ENCODE data around the gene CSRP1. TPM values are rescaled to one million over a fixed set of nuclear protein-coding genes. Genes with fewer than 3 reads are reported as not detected.
A peak's percentile ranks its signal among the peaks of the same experiment; 100 is the strongest.

CSRP1 gene
- total RNA-seq, 2 donors from 2014 or later, result 41.6 to 57.8 TPM

DNA sequence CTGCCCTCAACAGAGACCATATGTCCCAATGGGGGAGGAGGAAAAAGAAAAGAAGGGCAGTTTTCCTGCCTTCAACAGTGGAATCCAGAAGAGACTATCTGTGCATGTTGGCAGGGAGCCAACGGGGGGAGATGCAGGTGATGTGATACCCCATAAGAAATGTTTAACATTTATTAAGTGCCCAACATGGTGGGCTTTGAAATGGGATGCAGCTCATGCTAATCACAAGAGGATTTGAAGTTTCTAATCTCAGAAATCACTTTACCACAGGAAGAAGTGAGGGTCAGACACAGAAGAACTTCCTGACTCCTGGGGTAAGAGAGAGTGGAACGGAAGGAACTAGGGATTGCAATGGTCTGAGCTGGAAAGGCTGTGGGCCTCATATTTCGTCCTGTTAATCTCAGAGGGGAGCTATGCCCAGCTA, 16.2 kb downstream of the CSRP1 start:
- ATAC-seq (no peak), DNase-seq (ENCODE audit: low spot score) (no peak)
- H3K27ac Mint-ChIP-seq, result no peak overlapping the region
- H3K4me3 Mint-ChIP-seq, result no peak overlapping the region
- H3K9me3 Mint-ChIP-seq, result no peaks in the 10 kb centered on the region
- H3K4me1 Mint-ChIP-seq (ENCODE audit: low read depth in 2 of 2), result peaks cover 8 to 9% of the 10 kb centered on the region in 2 donors
- H3K27me3 Mint-ChIP-seq, result no peaks in the 10 kb centered on the region
- no peaks in the 10 kb centered on the region for H3K36me3 Mint-ChIP-seq

DNA sequence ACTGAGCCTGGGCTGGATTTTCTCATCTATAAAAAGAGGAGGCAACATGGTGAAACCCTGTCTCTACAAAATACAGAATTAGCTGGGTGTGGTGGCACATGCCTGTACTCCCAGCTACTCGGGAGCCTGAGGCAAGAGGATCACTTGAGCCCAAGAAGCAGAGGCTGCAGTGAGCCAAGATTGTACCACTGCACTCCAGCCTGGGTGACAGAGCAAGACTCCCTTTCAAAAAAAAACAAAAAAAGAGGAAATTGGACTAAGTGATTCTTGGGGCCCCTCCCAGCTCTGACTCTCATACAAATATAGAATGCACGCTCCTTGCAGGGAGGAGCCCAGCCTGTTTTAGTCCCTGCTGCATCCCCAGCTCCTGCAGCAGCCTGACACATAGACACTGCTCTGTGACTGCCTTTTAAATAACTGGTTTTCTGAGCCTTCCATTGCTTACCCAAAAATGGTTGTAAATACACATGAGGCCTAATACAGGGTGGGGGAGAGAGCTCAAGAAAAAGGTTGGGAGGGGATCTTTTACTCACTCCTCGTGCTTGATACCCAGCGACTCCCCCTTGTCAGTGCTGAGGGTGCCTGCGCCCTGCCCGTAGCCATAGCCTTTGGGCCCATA, 17.2 kb downstream of the CSRP1 start:
- no peak for DNase-seq (ENCODE audit: low spot score)
- ATAC-seq, result no peak

DNA sequence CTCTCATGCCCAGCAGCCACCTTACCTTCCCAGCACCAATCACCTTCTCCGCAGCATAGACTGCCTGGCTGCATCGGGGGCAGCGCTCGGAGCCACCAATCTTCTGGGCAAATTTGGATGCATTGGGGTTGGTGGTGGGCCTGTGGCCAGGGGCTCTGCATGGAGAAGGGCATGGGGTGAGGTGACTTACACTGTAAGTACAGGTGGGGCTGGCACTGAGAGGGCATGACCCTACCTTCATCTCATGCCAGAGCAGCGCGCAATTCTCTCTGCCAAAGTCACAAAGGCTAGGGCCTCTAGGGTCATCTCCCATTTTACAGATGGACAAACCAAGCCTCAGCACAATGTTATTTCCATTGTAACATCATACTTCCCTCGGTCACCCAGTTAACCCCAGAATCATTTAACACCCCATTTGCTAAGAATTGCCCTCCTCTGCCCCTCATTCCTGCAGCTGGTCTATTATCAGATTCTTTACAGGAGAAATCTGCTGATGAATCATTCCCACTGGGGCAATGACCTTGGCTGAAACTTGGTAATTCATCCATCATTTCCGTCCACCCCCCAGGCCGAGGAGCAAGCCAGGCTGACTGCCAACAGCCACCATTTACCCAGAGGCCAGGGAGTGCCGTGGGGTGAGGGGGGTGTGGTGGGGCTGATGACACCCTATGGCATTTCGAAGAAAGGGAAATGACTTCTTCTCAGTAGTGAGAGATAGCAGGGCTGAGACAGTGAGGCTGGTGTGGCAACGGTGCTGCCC, 17.9 kb downstream of the CSRP1 start:
- H3K27me3 Mint-ChIP-seq, result no peaks in the 10 kb centered on the region
- peaks cover 8 to 9% of the 10 kb centered on the region in 2 donors for H3K4me1 Mint-ChIP-seq (ENCODE audit: low read depth in 2 of 2)
- peak in 1 of 2 donors; percentile 67 for ATAC-seq
- no peaks in the 10 kb centered on the region for H3K36me3 Mint-ChIP-seq
- no peak overlapping the region for H3K27ac Mint-ChIP-seq
- no peak for DNase-seq (ENCODE audit: low spot score)
- H3K9me3 Mint-ChIP-seq, result no peaks in the 10 kb centered on the region
- H3K4me3 Mint-ChIP-seq, result no peak overlapping the region

More for the DNA sequence above, 17.2 kb downstream of the CSRP1 start:
- Mint-ChIP-seq H3K4me3 (no peak overlapping the region), H3K36me3 (no peaks in the 10 kb centered on the region), H3K9me3 (no peaks in the 10 kb centered on the region), H3K4me1 (ENCODE audit: low read depth in 2 of 2) (peaks cover 8 to 9% of the 10 kb centered on the region in 2 donors), H3K27ac (no peak overlapping the region), H3K27me3 (no peaks in the 10 kb centered on the region)

DNA sequence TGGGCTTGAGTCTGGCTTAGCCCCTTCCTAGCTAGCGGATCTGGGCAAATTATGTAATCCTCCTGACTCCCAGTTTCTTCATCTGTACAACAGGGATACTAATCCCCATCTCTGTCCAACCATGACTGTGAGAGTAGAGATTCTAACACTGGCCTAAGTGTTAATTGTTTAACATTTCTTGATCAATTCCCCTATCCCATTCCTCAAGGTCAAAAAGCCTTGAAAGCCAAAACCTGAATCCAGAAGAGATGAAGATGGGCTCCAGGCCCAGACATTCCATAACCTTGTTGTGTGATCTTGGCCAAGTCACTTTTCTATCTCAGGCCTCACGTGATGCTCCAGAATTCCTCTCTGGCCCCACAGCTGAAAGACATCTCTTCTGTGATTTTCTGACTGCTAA, 19.2 kb downstream of the CSRP1 start:
- H3K27ac Mint-ChIP-seq, result no peak overlapping the region

DNA sequence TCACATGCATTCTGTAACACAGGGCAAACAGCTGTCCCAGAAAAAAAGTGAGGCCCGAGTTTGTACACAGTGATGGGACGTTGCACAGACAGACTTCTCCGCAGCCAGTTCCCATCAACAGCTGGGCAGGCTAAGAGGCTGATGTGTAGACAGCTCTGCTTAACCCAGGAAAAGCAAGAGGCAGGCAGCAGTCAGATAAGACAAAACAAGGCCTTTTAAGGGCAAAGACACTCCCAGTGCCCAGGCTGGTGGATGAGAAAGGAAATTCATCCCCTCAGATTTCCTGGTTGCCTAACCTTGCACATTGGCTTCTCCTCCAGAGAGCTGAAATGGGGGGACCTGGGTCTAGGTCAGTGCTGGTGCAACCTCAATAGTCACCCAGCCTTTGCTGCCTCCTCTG, 20.7 kb downstream of the CSRP1 start:
- DNase-seq (ENCODE audit: low spot score), result no peak
- Mint-ChIP-seq H3K9me3 (no peaks in the 10 kb centered on the region), H3K4me3 (no peak overlapping the region), H3K27ac (no peak overlapping the region), H3K27me3 (peaks cover 0 to 1% of the 10 kb centered on the region in 2 donors), H3K36me3 (no peaks in the 10 kb centered on the region), H3K4me1 (ENCODE audit: low read depth in 2 of 2) (peaks cover 7 to 10% of the 10 kb centered on the region in 2 donors)
- ATAC-seq, result no peak

More for the DNA sequence above, 19.2 kb downstream of the CSRP1 start:
- Mint-ChIP-seq H3K4me3 (no peak overlapping the region), H3K36me3 (no peaks in the 10 kb centered on the region), H3K9me3 (no peaks in the 10 kb centered on the region), H3K4me1 (ENCODE audit: low read depth in 2 of 2) (peaks cover 8 to 9% of the 10 kb centered on the region in 2 donors), H3K27me3 (no peaks in the 10 kb centered on the region)
- ATAC-seq (no peak), DNase-seq (ENCODE audit: low spot score) (no peak)

DNA sequence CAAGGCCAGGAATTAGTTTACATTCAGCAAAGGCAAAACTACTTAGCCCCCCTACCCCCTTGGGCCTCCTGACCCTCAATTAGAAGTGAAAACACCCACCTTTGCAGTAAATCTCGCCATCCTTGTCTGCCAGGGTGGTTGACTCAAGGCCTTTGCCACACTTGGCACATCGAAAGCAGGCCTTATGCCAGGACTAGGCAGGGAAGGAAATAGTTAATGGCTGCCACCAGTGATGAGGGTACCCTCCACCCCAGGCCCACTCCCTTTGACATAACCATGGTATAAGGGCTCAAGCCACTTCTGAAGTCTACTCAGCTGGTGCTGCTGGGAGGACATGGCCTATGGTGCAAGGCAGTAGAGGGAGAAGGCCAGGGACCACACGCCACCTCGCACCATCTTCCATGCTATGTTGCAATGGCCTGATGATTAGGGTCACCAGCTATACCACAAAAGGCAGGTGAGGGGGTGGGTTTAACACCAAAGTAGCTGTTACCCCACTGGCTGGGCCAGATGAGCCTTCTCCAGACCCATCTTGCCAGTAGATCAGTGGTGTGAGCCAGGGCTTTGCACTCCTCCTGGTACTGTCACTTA, 21.6 kb downstream of the CSRP1 start:
- Mint-ChIP-seq H3K9me3 (no peaks in the 10 kb centered on the region), H3K4me1 (ENCODE audit: low read depth in 2 of 2) (peaks cover 11 to 13% of the 10 kb centered on the region in 2 donors), H3K27me3 (peaks cover 0 to 6% of the 10 kb centered on the region in 2 donors), H3K27ac (no peak overlapping the region), H3K36me3 (no peaks in the 10 kb centered on the region), H3K4me3 (no peak overlapping the region)
- ATAC-seq, result no peak
- DNase-seq (ENCODE audit: low spot score), result no peak

DNA sequence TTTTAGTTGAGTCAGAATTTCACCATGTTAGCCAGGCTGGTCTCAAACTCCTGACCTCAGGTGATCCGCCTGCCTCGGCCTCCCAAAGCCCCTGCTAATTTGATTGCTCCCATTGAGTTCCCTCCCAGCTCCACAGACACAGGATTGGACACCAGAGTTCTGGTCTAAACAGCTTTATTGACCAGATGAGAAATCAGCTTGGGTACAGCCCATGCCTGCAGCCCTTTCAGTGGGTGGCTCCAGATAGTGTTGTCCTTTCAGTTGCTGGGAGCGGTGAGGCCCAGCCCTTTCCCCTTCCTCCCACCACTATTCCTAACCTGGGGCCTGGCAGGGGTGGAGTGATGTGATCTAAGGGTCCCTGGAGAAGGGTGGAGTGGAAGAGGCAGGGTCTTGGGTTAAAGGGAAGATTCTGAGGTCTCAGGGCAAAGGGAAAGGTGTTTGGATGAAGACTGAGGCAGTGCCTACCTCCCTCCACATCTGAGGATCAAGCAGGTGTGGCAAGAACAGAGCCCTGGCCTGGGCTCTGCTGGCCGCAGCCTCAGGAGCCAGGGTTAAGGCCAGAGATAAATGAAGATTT, 23.5 kb downstream of the CSRP1 start:
- no peak for DNase-seq (ENCODE audit: low spot score)
- Mint-ChIP-seq H3K4me3 (no peak overlapping the region), H3K27me3 (peaks cover 0 to 11% of the 10 kb centered on the region in 2 donors), H3K36me3 (no peaks in the 10 kb centered on the region), H3K27ac (no peak overlapping the region), H3K9me3 (no peaks in the 10 kb centered on the region), H3K4me1 (ENCODE audit: low read depth in 2 of 2) (peaks cover 11 to 13% of the 10 kb centered on the region in 2 donors)
- ATAC-seq, result no peak

DNA sequence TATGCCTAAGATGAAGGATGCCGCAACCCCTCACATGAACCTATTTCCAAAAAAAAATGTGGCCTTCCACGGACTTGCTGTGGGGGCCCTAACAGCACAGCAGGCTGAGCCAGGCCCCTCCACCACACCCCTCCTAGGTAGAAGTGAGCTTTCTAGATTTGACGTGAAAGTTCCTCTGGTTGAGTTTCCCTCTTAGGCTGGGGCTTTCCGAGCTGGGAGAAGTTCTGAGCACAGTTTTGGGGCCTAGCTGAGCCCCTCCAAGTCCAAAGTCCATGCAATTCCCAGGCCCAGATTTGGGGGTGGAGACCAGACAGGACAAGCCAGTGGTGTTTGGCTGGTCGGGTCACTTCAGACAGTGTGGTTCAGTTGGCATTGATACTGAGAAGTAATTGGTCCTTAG, 24.2 kb downstream of the CSRP1 start:
- Mint-ChIP-seq H3K9me3 (no peaks in the 10 kb centered on the region), H3K4me1 (ENCODE audit: low read depth in 2 of 2) (peaks cover 11 to 13% of the 10 kb centered on the region in 2 donors), H3K36me3 (no peaks in the 10 kb centered on the region), H3K27ac (no peak overlapping the region), H3K4me3 (peak overlapping the region; percentile 20), H3K27me3 (peaks cover 0 to 11% of the 10 kb centered on the region in 2 donors)
- DNase-seq (ENCODE audit: low spot score) (no peak), ATAC-seq (no peak)

DNA sequence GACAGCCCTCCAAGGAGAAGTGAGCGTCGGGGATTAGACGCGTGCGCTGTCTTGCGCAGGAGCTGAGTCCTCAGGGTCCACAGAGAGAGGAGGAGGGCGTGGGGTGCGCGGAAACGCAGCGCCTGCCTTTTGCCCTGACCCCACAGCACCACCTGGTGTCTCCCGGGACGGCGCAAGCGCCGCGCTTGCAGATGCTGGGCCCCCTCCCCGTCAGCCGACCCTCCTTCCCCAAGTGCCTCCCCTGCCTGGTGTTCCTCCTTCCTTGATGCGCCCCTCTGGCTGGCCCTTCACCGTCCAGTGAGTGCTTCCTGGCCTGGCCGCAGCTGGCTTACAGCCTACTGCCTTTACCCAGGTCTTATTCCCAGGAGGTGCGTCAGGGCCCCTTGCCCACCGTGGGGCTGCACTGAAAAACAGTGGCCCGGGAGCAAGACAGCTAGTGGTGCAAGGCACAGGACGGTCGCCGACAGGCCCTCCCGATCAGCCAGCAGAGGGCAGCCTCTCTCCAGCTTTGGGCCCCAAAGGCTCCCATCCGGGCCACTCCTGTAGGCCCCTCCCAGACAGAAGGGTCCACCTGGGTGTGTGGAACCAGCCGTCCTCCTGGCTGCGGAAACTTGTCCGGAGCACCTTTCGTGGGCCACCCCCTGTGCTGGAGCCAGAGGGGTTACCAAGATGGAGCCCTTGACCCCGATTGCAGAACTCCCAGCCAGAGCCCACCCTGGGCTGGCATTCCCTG, 25.0 kb downstream of the CSRP1 start:
- no peak overlapping the region for H3K27ac Mint-ChIP-seq
- ATAC-seq (peak; percentile 86 to 88), DNase-seq (ENCODE audit: low spot score) (peak; percentile 74)
- H3K4me3 Mint-ChIP-seq, result peak overlapping the region; percentile 47
- peaks cover 5 to 17% of the 10 kb centered on the region in 2 donors for H3K27me3 Mint-ChIP-seq
- peaks cover 11 to 13% of the 10 kb centered on the region in 2 donors for H3K4me1 Mint-ChIP-seq (ENCODE audit: low read depth in 2 of 2)
- no peaks in the 10 kb centered on the region for H3K36me3 Mint-ChIP-seq
- H3K9me3 Mint-ChIP-seq, result no peaks in the 10 kb centered on the region

DNA sequence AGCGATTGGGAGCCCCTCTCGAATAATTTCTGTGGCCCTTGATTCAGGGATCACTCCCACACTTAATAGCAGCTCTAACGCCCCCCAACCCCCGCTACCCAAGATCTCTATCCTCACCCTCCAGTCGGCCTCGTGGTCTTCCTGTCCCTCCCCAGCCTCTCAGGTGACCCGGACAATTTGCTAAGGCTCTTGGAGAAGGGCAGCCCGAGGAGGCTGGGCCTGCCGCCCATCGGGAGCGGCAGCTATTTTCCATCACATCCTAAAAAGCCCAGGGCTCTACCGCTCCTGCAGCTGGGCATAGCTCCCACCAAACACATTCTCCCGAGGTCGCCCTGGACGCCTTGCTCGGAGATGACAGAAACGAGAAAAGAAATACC, 25.9 kb downstream of the CSRP1 start:
- no peaks in the 10 kb centered on the region for H3K36me3 Mint-ChIP-seq
- no peaks in the 10 kb centered on the region for H3K9me3 Mint-ChIP-seq
- peaks cover 5 to 17% of the 10 kb centered on the region in 2 donors for H3K27me3 Mint-ChIP-seq
- H3K4me3 Mint-ChIP-seq, result peak overlapping the region; percentile 47
- ATAC-seq, result no peak
- no peak for DNase-seq (ENCODE audit: low spot score)
- no peak overlapping the region for H3K27ac Mint-ChIP-seq
- H3K4me1 Mint-ChIP-seq (ENCODE audit: low read depth in 2 of 2), result peaks cover 11 to 13% of the 10 kb centered on the region in 2 donors

DNA sequence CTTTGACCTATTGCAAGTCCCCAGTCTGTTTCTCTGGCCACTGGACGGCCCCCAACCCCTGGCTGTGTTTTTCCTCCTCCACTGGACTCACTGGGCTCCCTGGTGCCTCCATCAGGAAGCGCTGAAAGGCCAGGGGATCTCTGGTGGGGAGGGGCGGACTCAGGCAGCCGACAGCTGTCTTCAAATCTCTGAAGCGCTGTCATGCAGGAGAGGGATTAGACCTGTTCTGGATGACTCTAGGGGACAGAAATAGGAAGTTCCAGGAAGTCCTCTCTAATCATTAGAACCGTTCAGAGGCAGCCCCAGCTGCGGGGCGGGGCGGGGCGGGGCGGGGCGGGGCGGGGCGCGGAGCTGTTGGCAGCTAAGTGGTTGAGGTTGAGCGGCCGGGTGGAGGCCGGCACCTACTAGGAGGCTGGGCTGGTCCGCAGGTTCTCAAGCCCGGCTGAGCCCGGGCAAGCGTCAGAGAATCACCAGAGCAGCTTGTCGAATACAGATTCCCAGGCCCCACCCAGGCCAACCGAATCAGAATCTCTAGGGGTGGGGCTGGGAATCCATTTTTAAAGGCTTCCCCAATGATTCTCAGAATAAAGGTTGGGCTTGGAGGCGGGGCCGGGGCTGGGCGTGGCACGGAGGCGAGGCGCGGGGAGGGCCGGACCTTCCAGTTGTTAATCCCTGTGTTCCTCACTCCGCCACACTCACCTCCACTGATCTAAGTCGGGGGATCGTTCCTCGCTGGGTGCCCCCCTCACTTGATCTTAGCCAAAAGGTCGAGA, 26.5 kb downstream of the CSRP1 start:
- ATAC-seq, result peak; percentile 57 to 59
- Mint-ChIP-seq H3K36me3 (no peaks in the 10 kb centered on the region), H3K4me3 (peak overlapping the region; percentile 47), H3K9me3 (no peaks in the 10 kb centered on the region), H3K4me1 (ENCODE audit: low read depth in 2 of 2) (peaks cover 11 to 13% of the 10 kb centered on the region in 2 donors), H3K27ac (no peak overlapping the region), H3K27me3 (peaks cover 5 to 17% of the 10 kb centered on the region in 2 donors)
- DNase-seq (ENCODE audit: low spot score), result no peak

DNA sequence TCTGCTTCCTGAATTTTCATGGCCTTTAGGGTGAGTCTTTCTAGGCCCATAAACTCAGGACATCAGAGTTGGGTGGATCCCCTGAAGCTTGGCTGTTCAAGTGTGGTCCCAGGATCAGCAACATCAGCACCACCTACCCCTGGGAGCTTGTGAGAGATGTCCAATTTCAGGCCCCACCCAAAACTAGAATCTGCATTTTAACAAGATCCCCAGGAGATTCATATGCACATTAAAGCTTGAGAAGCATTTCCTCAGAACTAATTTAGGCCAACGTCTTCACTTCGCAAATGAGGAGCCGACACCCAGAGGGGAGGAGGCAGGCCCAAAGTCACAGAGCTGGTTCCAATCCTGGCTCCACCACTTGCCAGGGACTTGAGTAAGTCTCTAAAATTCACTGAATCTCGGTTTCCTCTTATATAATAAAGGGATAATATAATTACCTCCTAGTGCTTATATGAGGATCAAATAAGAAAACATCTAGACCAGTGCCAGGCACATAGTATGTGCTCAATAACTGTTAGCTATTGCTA, 27.7 kb downstream of the CSRP1 start:
- H3K36me3 Mint-ChIP-seq, result no peaks in the 10 kb centered on the region
- H3K27me3 Mint-ChIP-seq, result peaks cover 6 to 17% of the 10 kb centered on the region in 2 donors
- ATAC-seq, result no peak
- H3K4me1 Mint-ChIP-seq (ENCODE audit: low read depth in 2 of 2), result peaks cover 11 to 13% of the 10 kb centered on the region in 2 donors
- H3K27ac Mint-ChIP-seq, result no peak overlapping the region
- no peak for DNase-seq (ENCODE audit: low spot score)
- no peak overlapping the region for H3K4me3 Mint-ChIP-seq
- H3K9me3 Mint-ChIP-seq, result no peaks in the 10 kb centered on the region

Measured in natural killer cell treated with Interleukin-12 subunit alpha and Interleukin-12 subunit beta and Interleukin-15 and Interleukin-18, amount 100 ng/mL, for 72 hours (primary cell).